NT2/D1 (cell line): Measurements from ENCODE around the gene YRDC.

Source experiments
- SUZ12 ChIP-seq: IDR thresholded peaks from 2 replicates; pipeline ENCODE4 v1.6.1; 2011; ENCODE audit not compliant: insufficient read length, insufficient read depth; ENCODE audit errors: extremely low read depth
- YY1 ChIP-seq: IDR thresholded peaks from 2 replicates; pipeline ENCODE4 v1.6.1; 2011; ENCODE audit not compliant: insufficient read length, insufficient read depth
- ZNF274 ChIP-seq: IDR thresholded peaks from 2 replicates; pipeline ENCODE4 v1.6.1; 2011; ENCODE audit warnings: mild to moderate bottlenecking, low read depth, low read length

GRCh38 chr1:37831109-37831508, 23.1 kb upstream of the YRDC start:
- TF ChIP-seq ZNF274 (no peak), SUZ12 (no peak), YY1 (no peak)
